Esophagus muscularis mucosa (tissue), 4 donors: ENCODE measurements around the gene DYNC2LI1. TPM values are rescaled to one million over a fixed set of nuclear protein-coding genes. Genes with fewer than 3 reads are reported as not detected.

Source experiments
- DNase-seq: peaks from one replicate; pipeline ENCODE4 v3.0.0-alpha.2; 2017; ENCODE audit errors: extremely low spot score
- H3K27ac ChIP-seq, 4 donors: fragments of 200-600 bp; sonication (generic); replicated peaks in 1 of 4; 1 replicate in 3 of 4; 2 replicates in 1 of 4; pipeline ENCODE4 v1.5.1; 2016 to 2019; ENCODE audit warnings: mild to moderate bottlenecking in 1 of 4
- H3K27me3 ChIP-seq, 4 donors: fragments of 200-600 bp; sonication (generic); one replicate each; pipeline versions ENCODE4 v1.5.1 to v1.6.0; 2016 to 2019
- H3K36me3 ChIP-seq, 4 donors: fragments of 200-600 bp; sonication (generic); one replicate each; pipeline ENCODE4 v1.5.1; 2016 to 2019
- H3K4me1 ChIP-seq, 4 donors: fragments of 200-600 bp; sonication (generic); one replicate each; pipeline ENCODE4 v1.5.1; 2016 to 2019
- H3K4me3 ChIP-seq, 4 donors: fragments of 200-600 bp; sonication (generic); 1 replicate in 2 of 4; 2 replicates in 2 of 4; pipeline ENCODE4 v1.5.1; 2016 to 2019; ENCODE audit warnings: mild to moderate bottlenecking in 4 of 4, moderate library complexity in 1 of 4
- H3K9me3 ChIP-seq, 4 donors: fragments of 200-600 bp; sonication (generic); 1 replicate in 3 of 4; 2 replicates in 1 of 4; pipeline ENCODE4 v1.5.1; 2016 to 2019
- CTCF ChIP-seq, 3 experiments: fragments of 200-600 bp in 2 of 3; fragments of 450-650 bp in 1 of 3; sonication (generic) in 2 of 3; IDR thresholded peaks; one replicate each; pipeline ENCODE4 v1.5.1; 2017 to 2019; ENCODE audit warnings: antibody characterized with exemption in 3 of 3, mild to moderate bottlenecking in 2 of 3, moderate library complexity in 1 of 3
- EP300 ChIP-seq: sonication (generic); formaldehyde crosslinking; IDR thresholded peaks from one replicate; pipeline ENCODE4 v1.6.1; 2017; ENCODE audit warnings: antibody characterized with exemption
- POLR2A ChIP-seq: fragments of 450-650 bp; IDR thresholded peaks from one replicate; pipeline ENCODE4 v1.6.1; 2017; ENCODE audit warnings: antibody characterized with exemption, moderate library complexity, mild to moderate bottlenecking, low read depth
- POLR2AphosphoS5 ChIP-seq, 2 donors: sonication (generic); formaldehyde crosslinking; IDR thresholded peaks; one replicate each; pipeline ENCODE4 v1.6.1; 2017; ENCODE audit warnings: antibody characterized with exemption in 2 of 2
- WGBS: methylation state at CpG from one replicate; pipeline ENCODE4 v1.1.5; 2018; 5-methylcytosine and 5-hydroxymethylcytosine counted together
- intact Hi-C: fragments of 100-400 bp; cut with DNase I; formaldehyde crosslinking; loops from one replicate; pipeline ENCODE4 v1.15.1; 2023
- small RNA-seq, 3 donors: library from RNA; depleted of rRNA; stranded (forward); fragments of <200 nt; gene quantifications; one replicate each; pipeline ENCODE3, GENCODE V24; 2016
- total RNA-seq, 4 donors: library from RNA; depleted of rRNA; stranded (reverse); fragments of >200 nt; gene quantifications; one replicate each; pipeline versions ENCODE4 v1.1.0 to v1.2.1, GENCODE V29; 2016

The DYNC2LI1 gene
- total RNA-seq, 4 donors from 2014 or later = 15.6 to 19.1 (median 17.7) TPM

DNA sequence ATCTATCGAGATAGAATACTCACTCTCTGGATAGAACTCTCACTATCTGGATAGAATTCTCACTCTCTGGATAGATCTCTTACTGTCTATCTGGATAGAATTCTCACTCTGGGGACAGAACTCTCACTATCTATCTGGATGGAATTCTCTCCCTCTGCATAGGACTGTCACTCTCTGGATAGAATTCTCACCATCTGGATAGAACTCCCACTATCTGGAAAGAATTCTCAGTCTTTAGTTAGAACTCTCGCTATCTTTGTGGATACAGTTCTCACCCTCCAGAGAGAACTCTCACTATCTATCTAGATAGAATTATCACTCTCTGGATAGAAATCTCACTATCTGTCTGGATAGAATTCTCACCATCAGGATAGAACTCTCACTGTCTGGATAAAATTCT is 81.5 kb downstream of the DYNC2LI1 start:
- TF ChIP-seq POLR2A (no peak), CTCF (IDR thresholded peaks at IDR 0.05) (no peak), POLR2AphosphoS5 (IDR thresholded peaks at IDR 0.05) (no peak), EP300 (no peak)
- DNase-seq = no peak
- Histone ChIP-seq H3K4me1 (no peaks in the 10 kb centered on the region), H3K27ac (no peak overlapping the region), H3K9me3 (no peaks in the 10 kb centered on the region), H3K4me3 (no peak overlapping the region), H3K36me3 (no peaks in the 10 kb centered on the region), H3K27me3 (peaks cover 0 to 62% (median 0%) of the 10 kb centered on the region in 4 donors)
- intact Hi-C loops = no loop called here
- WGBS = 88% methylated on average over 2 of the region's 2 CpGs

Small RNAs within 50 kb of the gene (small RNA-seq; reads per million reads assigned to genes)
- 0 reads per million in 3 donors for gene RN7SKP66

Other genes starting within 250 kb of the DYNC2LI1 start
- 10 to 100 TPM; 17.2 to 28.7 (median 21.3) TPM for gene THADA, start 178.0 kb upstream of the DYNC2LI1 start, total RNA-seq
- gene PLEKHH2, start 136.8 kb upstream of the DYNC2LI1 start, total RNA-seq = 10 to 100 TPM; 20.3 to 32.4 (median 25.1) TPM
- under 1 TPM; 0.52 to 0.83 (median 0.73) TPM for gene C1GALT1C1L, start 97.6 kb upstream of the DYNC2LI1 start, total RNA-seq
- gene ABCG5, start 64.8 kb downstream of the DYNC2LI1 start, total RNA-seq = not detected
- not detected for gene ABCG8, start 64.9 kb downstream of the DYNC2LI1 start, total RNA-seq
- gene LRPPRC, start 221.9 kb downstream of the DYNC2LI1 start, total RNA-seq = 10 to 100 TPM; 38.4 to 44.6 (median 43.0) TPM